ENCODE data around the gene GDPD3. TPM values are rescaled to one million over a fixed set of nuclear protein-coding genes. Genes with fewer than 3 reads are reported as not detected.

GDPD3 gene
- total and polyA plus RNA-seq, 2 of the 13 experiments (the other 11 are each of a cell fraction or from before 2014, with no cell fraction given), result 18.7 to 20.6 TPM

DNA sequence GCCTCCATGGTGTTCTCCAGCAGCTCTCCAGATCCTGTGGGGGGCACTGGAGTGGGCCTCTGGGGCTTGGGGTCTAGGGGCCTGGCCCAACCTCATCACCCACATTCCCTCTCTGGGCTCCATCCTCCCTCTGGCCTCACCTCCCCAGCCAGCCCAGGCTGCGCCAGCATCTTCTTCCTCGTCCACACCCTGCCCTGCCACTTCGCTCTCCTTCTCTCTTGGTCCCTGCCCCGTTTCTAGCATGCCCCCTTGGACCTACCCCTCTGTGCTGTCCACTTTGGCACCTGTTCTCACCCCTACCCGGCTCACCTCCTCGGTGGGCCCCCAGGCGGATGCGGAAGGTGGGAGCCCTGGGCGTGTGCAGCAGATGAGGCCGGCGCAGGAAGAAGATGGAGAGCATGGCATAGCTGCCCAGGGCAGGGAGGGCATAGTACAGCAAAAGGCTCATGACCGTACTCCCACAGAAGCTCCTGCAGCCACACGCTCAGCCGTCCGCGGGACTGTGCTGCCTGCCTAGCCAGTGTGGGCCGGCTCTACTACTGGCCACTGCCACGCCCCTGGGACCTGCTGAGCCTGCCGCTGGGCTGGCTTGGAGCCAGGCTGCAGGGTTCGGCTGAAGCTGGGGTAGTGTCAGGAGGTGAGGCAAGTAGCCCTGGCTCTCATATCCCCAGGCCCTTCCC, at the start of gene GDPD3 (continued):
- TF ChIP-seq, protein P1, sequence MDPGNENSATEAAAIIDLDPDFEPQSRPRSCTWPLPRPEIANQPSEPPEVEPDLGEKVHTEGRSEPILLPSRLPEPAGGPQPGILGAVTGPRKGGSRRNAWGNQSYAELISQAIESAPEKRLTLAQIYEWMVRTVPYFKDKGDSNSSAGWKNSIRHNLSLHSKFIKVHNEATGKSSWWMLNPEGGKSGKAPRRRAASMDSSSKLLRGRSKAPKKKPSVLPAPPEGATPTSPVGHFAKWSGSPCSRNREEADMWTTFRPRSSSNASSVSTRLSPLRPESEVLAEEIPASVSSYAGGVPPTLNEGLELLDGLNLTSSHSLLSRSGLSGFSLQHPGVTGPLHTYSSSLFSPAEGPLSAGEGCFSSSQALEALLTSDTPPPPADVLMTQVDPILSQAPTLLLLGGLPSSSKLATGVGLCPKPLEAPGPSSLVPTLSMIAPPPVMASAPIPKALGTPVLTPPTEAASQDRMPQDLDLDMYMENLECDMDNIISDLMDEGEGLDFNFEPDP (CRISPR knock-in tag; conservative IDR thresholded peaks at IDR 0.05), result no peak
- TF ChIP-seq ZNF235 (CRISPR knock-in tag; IDR thresholded peaks at IDR 0.05; ENCODE audit: borderline replicate concordance) (no peak), ZNF569 (CRISPR knock-in tag; IDR thresholded peaks at IDR 0.05; ENCODE audit: borderline replicate concordance) (no peak), SP2 (CRISPR knock-in tag; IDR thresholded peaks at IDR 0.05) (no peak), SNAPC2 (CRISPR knock-in tag; IDR thresholded peaks at IDR 0.05) (no peak; the same call in 1 of the 2 replicates), ZNF556 (CRISPR knock-in tag; IDR thresholded peaks at IDR 0.05; ENCODE audit: borderline replicate concordance) (no peak), NFE2 (CRISPR knock-in tag; IDR thresholded peaks at IDR 0.05) (no peak), ZNF446 (CRISPR knock-in tag; IDR thresholded peaks at IDR 0.05) (no peak), NCOA2 (CRISPR knock-in tag; IDR thresholded peaks at IDR 0.05) (no peak), ISL2 (CRISPR knock-in tag; IDR thresholded peaks at IDR 0.05) (no peak), ZNF292 (CRISPR knock-in tag; IDR thresholded peaks at IDR 0.05; ENCODE audit: borderline replicate concordance, low read depth) (no peak), PAX8 (CRISPR knock-in tag; IDR thresholded peaks at IDR 0.05; ENCODE audit: borderline replicate concordance) (peak; percentile 16; the same call in 1 of the 2 replicates), GATAD2A (CRISPR knock-in tag; IDR thresholded peaks at IDR 0.05) (no peak), MTF2 (CRISPR knock-in tag; IDR thresholded peaks at IDR 0.05; ENCODE audit: borderline replicate concordance) (no peak; the same call in 1 of the 2 replicates), U2AF1 (optimal IDR thresholded peaks at IDR 0.05; ENCODE audit: low read depth, low read length) (no peak)
- TF ChIP-seq, protein P2, sequence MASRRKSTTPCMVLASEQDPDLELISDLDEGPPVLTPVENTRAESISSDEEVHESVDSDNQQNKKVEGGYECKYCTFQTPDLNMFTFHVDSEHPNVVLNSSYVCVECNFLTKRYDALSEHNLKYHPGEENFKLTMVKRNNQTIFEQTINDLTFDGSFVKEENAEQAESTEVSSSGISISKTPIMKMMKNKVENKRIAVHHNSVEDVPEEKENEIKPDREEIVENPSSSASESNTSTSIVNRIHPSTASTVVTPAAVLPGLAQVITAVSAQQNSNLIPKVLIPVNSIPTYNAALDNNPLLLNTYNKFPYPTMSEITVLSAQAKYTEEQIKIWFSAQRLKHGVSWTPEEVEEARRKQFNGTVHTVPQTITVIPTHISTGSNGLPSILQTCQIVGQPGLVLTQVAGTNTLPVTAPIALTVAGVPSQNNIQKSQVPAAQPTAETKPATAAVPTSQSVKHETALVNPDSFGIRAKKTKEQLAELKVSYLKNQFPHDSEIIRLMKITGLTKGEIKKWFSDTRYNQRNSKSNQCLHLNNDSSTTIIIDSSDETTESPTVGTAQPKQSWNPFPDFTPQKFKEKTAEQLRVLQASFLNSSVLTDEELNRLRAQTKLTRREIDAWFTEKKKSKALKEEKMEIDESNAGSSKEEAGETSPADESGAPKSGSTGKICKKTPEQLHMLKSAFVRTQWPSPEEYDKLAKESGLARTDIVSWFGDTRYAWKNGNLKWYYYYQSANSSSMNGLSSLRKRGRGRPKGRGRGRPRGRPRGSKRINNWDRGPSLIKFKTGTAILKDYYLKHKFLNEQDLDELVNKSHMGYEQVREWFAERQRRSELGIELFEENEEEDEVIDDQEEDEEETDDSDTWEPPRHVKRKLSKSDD (CRISPR knock-in tag; IDR thresholded peaks at IDR 0.05; ENCODE audit: low read depth), result no peak
- TF ChIP-seq, protein P3, sequence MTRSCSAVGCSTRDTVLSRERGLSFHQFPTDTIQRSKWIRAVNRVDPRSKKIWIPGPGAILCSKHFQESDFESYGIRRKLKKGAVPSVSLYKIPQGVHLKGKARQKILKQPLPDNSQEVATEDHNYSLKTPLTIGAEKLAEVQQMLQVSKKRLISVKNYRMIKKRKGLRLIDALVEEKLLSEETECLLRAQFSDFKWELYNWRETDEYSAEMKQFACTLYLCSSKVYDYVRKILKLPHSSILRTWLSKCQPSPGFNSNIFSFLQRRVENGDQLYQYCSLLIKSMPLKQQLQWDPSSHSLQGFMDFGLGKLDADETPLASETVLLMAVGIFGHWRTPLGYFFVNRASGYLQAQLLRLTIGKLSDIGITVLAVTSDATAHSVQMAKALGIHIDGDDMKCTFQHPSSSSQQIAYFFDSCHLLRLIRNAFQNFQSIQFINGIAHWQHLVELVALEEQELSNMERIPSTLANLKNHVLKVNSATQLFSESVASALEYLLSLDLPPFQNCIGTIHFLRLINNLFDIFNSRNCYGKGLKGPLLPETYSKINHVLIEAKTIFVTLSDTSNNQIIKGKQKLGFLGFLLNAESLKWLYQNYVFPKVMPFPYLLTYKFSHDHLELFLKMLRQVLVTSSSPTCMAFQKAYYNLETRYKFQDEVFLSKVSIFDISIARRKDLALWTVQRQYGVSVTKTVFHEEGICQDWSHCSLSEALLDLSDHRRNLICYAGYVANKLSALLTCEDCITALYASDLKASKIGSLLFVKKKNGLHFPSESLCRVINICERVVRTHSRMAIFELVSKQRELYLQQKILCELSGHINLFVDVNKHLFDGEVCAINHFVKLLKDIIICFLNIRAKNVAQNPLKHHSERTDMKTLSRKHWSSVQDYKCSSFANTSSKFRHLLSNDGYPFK (CRISPR knock-in tag; IDR thresholded peaks at IDR 0.05; ENCODE audit: borderline replicate concordance), result 0 out of 2 replicates have a peak, but pooled peaks have one; percentile 4
- TF ChIP-seq, protein P4, sequence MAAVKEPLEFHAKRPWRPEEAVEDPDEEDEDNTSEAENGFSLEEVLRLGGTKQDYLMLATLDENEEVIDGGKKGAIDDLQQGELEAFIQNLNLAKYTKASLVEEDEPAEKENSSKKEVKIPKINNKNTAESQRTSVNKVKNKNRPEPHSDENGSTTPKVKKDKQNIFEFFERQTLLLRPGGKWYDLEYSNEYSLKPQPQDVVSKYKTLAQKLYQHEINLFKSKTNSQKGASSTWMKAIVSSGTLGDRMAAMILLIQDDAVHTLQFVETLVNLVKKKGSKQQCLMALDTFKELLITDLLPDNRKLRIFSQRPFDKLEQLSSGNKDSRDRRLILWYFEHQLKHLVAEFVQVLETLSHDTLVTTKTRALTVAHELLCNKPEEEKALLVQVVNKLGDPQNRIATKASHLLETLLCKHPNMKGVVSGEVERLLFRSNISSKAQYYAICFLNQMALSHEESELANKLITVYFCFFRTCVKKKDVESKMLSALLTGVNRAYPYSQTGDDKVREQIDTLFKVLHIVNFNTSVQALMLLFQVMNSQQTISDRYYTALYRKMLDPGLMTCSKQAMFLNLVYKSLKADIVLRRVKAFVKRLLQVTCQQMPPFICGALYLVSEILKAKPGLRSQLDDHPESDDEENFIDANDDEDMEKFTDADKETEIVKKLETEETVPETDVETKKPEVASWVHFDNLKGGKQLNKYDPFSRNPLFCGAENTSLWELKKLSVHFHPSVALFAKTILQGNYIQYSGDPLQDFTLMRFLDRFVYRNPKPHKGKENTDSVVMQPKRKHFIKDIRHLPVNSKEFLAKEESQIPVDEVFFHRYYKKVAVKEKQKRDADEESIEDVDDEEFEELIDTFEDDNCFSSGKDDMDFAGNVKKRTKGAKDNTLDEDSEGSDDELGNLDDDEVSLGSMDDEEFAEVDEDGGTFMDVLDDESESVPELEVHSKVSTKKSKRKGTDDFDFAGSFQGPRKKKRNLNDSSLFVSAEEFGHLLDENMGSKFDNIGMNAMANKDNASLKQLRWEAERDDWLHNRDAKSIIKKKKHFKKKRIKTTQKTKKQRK (IDR thresholded peaks at IDR 0.05; ENCODE audit: low read length), result no peak

All from HepG2 (cell line).